ENCODE measurements around the gene TLR9. TPM values are rescaled to one million over a fixed set of nuclear protein-coding genes. Genes with fewer than 3 reads are reported as not detected.

TLR9 gene
- polyA plus RNA-seq, 1 of the 3 experiments (the other 2 are of a cell fraction), result 0.12 TPM

DNA sequence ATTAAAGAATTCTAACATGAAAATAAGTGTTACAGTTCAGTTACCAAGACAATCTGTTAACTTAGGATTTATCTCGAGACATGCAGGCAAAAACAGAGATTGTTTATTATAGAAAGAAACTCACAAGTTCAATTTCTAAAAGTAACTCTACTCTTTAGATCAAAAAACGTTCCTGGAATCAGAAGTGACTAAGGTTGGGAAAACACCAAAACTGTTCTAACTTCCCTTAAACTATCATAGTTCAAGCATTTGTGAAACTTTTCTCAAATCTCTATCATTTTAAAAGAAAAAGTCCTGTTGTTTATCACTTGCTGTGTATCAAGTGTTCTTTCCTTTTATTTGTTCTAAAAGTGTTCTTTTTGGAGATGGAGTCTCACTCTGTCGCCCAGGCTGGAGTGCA, 44.3 kb upstream of the TLR9 start:
- no peaks in the 10 kb centered on the region for H3K4me1 ChIP-seq (ENCODE audit: control insufficient read depth in 1 of 2, insufficient read depth in 2 of 2, low read depth in 1 of 2, low read length in 1 of 2)
- no peak overlapping the region for H3K4me2 ChIP-seq
- ChIA-PET CTCF (no interaction called here), POLR2A (no interaction called here)
- TF ChIP-seq YY1 (IDR thresholded peaks at IDR 0.05; ENCODE audit: low read depth) (no peak), NRF1 (IDR thresholded peaks at IDR 0.05; ENCODE audit: low read depth, low read length) (no peak), TCF12 (IDR thresholded peaks at IDR 0.05) (no peak), USF2 (IDR thresholded peaks at IDR 0.05; ENCODE audit: borderline replicate concordance, low read depth, low read length) (no peak), SMC3 (IDR thresholded peaks at IDR 0.05; ENCODE audit: low read depth, low read length) (no peak), FOXM1 (IDR thresholded peaks at IDR 0.05; ENCODE audit: low read depth) (no peak), EZH2phosphoT487 (IDR thresholded peaks at IDR 0.05; ENCODE audit: borderline replicate concordance, low read depth) (no peak), TAF1 (IDR thresholded peaks at IDR 0.05; ENCODE audit: borderline replicate concordance, low read depth, low read length) (no peak), CTCF (IDR thresholded peaks at IDR 0.05) (no peak), RXRA (IDR thresholded peaks at IDR 0.05; ENCODE audit: borderline replicate concordance, low read depth) (no peak)
- TF ChIP-seq, protein P1, sequence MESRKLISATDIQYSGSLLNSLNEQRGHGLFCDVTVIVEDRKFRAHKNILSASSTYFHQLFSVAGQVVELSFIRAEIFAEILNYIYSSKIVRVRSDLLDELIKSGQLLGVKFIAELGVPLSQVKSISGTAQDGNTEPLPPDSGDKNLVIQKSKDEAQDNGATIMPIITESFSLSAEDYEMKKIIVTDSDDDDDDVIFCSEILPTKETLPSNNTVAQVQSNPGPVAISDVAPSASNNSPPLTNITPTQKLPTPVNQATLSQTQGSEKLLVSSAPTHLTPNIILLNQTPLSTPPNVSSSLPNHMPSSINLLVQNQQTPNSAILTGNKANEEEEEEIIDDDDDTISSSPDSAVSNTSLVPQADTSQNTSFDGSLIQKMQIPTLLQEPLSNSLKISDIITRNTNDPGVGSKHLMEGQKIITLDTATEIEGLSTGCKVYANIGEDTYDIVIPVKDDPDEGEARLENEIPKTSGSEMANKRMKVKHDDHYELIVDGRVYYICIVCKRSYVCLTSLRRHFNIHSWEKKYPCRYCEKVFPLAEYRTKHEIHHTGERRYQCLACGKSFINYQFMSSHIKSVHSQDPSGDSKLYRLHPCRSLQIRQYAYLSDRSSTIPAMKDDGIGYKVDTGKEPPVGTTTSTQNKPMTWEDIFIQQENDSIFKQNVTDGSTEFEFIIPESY (IDR thresholded peaks at IDR 0.05; ENCODE audit: borderline replicate concordance, low read depth), result no peak
- no peaks in the 10 kb centered on the region for H3K9me2 ChIP-seq
- no peak overlapping the region for H3K27ac ChIP-seq (ENCODE audit: low read depth in 2 of 2, low read length in 1 of 2)
- H2AFZ ChIP-seq (ENCODE audit: low read depth), result no peak overlapping the region
- peaks cover 48 to 79% of the 10 kb centered on the region in 2 experiments for H3K36me3 ChIP-seq (replicated peaks in 1 of 2; ENCODE audit: control insufficient read depth in 1 of 2, insufficient read depth in 2 of 2, low read length in 1 of 2)
- no peaks in the 10 kb centered on the region for H3K9me3 ChIP-seq
- peaks cover 98% of the 10 kb centered on the region for H3K79me2 ChIP-seq (ENCODE audit: insufficient read depth)
- DNase-seq, result no peak
- H4K20me1 ChIP-seq (ENCODE audit: insufficient read depth), result peaks cover 81% of the 10 kb centered on the region
- H3K4me3 ChIP-seq (ENCODE audit: low read depth in 2 of 2, low read length in 1 of 2), result no peak overlapping the region
- H3F3A ChIP-seq (replicated peaks; ENCODE audit: insufficient read depth), result peaks cover 9% of the 10 kb centered on the region
- 75% methylated on average over 3 of the region's 3 CpGs for WGBS (ENCODE audit: low lambda C conversion rate)
- no peaks in the 10 kb centered on the region for H3K27me3 ChIP-seq (ENCODE audit: insufficient read depth)
- H3K9ac ChIP-seq, result no peak overlapping the region

GRCh38 chr3:52268036-52268435, 42.6 kb upstream of the TLR9 start:
- no peaks in the 10 kb centered on the region for H3K4me1 ChIP-seq (ENCODE audit: control insufficient read depth in 1 of 2, insufficient read depth in 2 of 2, low read depth in 1 of 2, low read length in 1 of 2)
- H3K9me3 ChIP-seq, result no peaks in the 10 kb centered on the region
- no peak overlapping the region for H3K27ac ChIP-seq (ENCODE audit: low read depth in 2 of 2, low read length in 1 of 2)
- H3K27me3 ChIP-seq (ENCODE audit: insufficient read depth), result no peaks in the 10 kb centered on the region
- peaks cover 98% of the 10 kb centered on the region for H3K79me2 ChIP-seq (ENCODE audit: insufficient read depth)
- H2AFZ ChIP-seq (ENCODE audit: low read depth), result no peak overlapping the region
- no peak for DNase-seq
- ChIA-PET CTCF (interaction anchor here (2.5 kb wide), 1 partner anchor 37 kb away, joined by 6 read pairs; no protein-coding TSS in a partner anchor), POLR2A (no interaction called here)
- H4K20me1 ChIP-seq (ENCODE audit: insufficient read depth), result peaks cover 78% of the 10 kb centered on the region
- H3K9ac ChIP-seq, result no peak overlapping the region
- H3K4me2 ChIP-seq, result no peak overlapping the region
- H3K4me3 ChIP-seq (ENCODE audit: low read depth in 2 of 2, low read length in 1 of 2), result no peak overlapping the region
- H3K36me3 ChIP-seq (replicated peaks in 1 of 2; ENCODE audit: control insufficient read depth in 1 of 2, insufficient read depth in 2 of 2, low read length in 1 of 2), result peaks cover 59 to 79% of the 10 kb centered on the region in 2 experiments
- 96% methylated on average over 7 of the region's 7 CpGs for WGBS (ENCODE audit: low lambda C conversion rate)
- peaks cover 3% of the 10 kb centered on the region for H3F3A ChIP-seq (replicated peaks; ENCODE audit: insufficient read depth)
- no peaks in the 10 kb centered on the region for H3K9me2 ChIP-seq
- TF ChIP-seq MAX (IDR thresholded peaks at IDR 0.05; ENCODE audit: low read depth) (no peak), TEAD4 (IDR thresholded peaks at IDR 0.05; ENCODE audit: borderline replicate concordance, insufficient read depth) (no peak), TCF12 (IDR thresholded peaks at IDR 0.05) (no peak), FOXJ3 (CRISPR knock-in tag; IDR thresholded peaks at IDR 0.05) (no peak), NRF1 (IDR thresholded peaks at IDR 0.05; ENCODE audit: low read depth, low read length) (no peak), JUND (IDR thresholded peaks at IDR 0.05) (no peak), RAD21 (IDR thresholded peaks at IDR 0.05; ENCODE audit: low read length) (no peak), PBX3 (IDR thresholded peaks at IDR 0.05) (no peak), CHD2 (IDR thresholded peaks at IDR 0.05; ENCODE audit: low read length, partially characterized antibody) (no peak), USF2 (IDR thresholded peaks at IDR 0.05; ENCODE audit: borderline replicate concordance, low read depth, low read length) (no peak), EP300 (IDR thresholded peaks at IDR 0.05; ENCODE audit: borderline replicate concordance in 1 of 2, low read depth in 1 of 2, low read length in 1 of 2) (no peak), FOSL2 (IDR thresholded peaks at IDR 0.05; ENCODE audit: borderline replicate concordance, low read depth) (no peak), EZH2phosphoT487 (IDR thresholded peaks at IDR 0.05; ENCODE audit: borderline replicate concordance, low read depth) (no peak), RCOR1 (IDR thresholded peaks at IDR 0.05; ENCODE audit: low read length) (no peak), POLR2AphosphoS5 (IDR thresholded peaks at IDR 0.05; ENCODE audit: low read depth, low read length) (no peak)
